Common myeloid progenitor, CD34-positive (primary cell): ENCODE data around the gene FGD3.

Experiments
- CTCF ChIA-PET: fragments of 350-600 bp; sonication (Branson Sonifier 250); formaldehyde crosslinking; loops from one replicate; lab custom pipeline; 2021; ENCODE audit warnings: antibody characterized with exemption; lab: Charles Lee
- POLR2A ChIA-PET: fragments of 350-600 bp; sonication (Branson Sonifier 250); formaldehyde crosslinking; loops from one replicate; lab custom pipeline; 2021; ENCODE audit warnings: antibody characterized with exemption; lab: Charles Lee
- DNase-seq, 3 donors: peaks; one replicate each; pipeline versions ENCODE4 v3.0.0 to v3.0.0-alpha.2; 2013
- H3K27ac ChIP-seq, 2 experiments: 1 replicate in 1 of 2; 2 replicates in 1 of 2; pipeline ENCODE4 v1.7.0; 2013; ENCODE audit warnings: inconsistent platforms in 2 of 2, low read length in 2 of 2, mild to moderate bottlenecking in 2 of 2, low read depth in 1 of 2, moderate library complexity in 1 of 2; ENCODE audit not compliant: severe bottlenecking in 2 of 2, insufficient read depth in 1 of 2, poor library complexity in 1 of 2
- H3K27me3 ChIP-seq, 5 experiments: replicated peaks in 2 of 5; 1 replicate in 3 of 5; 2 replicates in 2 of 5; pipeline versions ENCODE4 v1.6.1 to v1.7.0; 2013; ENCODE audit warnings: low read length in 4 of 5, mild to moderate bottlenecking in 2 of 5, moderate library complexity in 2 of 5, inconsistent platforms in 1 of 5; ENCODE audit not compliant: insufficient read depth in 5 of 5, control insufficient read depth in 4 of 5
- H3K36me3 ChIP-seq, 4 experiments: 1 replicate in 2 of 4; 2 replicates in 2 of 4; pipeline versions ENCODE4 v1.6.1 to v1.7.0; 2013; ENCODE audit warnings: low read length in 3 of 4, control low read depth in 1 of 4, mild to moderate bottlenecking in 1 of 4; ENCODE audit not compliant: control insufficient read depth in 4 of 4, insufficient read depth in 4 of 4
- H3K4me1 ChIP-seq, 4 experiments: 1 replicate in 3 of 4; 2 replicates in 1 of 4; pipeline versions ENCODE4 v1.6.1 to v1.7.1; 2013; ENCODE audit warnings: low read length in 3 of 4, mild to moderate bottlenecking in 3 of 4, control low read depth in 1 of 4, inconsistent platforms in 1 of 4, moderate library complexity in 1 of 4; ENCODE audit not compliant: control insufficient read depth in 4 of 4, insufficient read depth in 4 of 4; ENCODE audit errors: control extremely low read depth in 1 of 4
- H3K4me3 ChIP-seq, 7 experiments: 1 replicate in 4 of 7; 2 replicates in 3 of 7; pipeline versions ENCODE4 v1.5.1 to v1.7.0; 2013; ENCODE audit warnings: mild to moderate bottlenecking in 7 of 7, low read length in 6 of 7, moderate library complexity in 6 of 7, inconsistent platforms in 2 of 7, low read depth in 2 of 7, control low read depth in 1 of 7; ENCODE audit not compliant: insufficient read depth in 4 of 7, control insufficient read depth in 1 of 7; ENCODE audit errors: extremely low read depth in 1 of 7
- H3K9me3 ChIP-seq, 5 experiments: 1 replicate in 4 of 5; 2 replicates in 1 of 5; pipeline versions ENCODE4 v1.6.1 to v1.7.1; 2013; ENCODE audit warnings: low read length in 4 of 5, mild to moderate bottlenecking in 2 of 5, inconsistent platforms in 1 of 5, low read depth in 1 of 5, moderate library complexity in 1 of 5; ENCODE audit not compliant: control insufficient read depth in 4 of 5, insufficient read depth in 2 of 5; ENCODE audit errors: control extremely low read depth in 1 of 5
- WGBS: methylation state at CpG from one replicate; pipeline ENCODE4 v1.1.5; 2013; ENCODE audit not compliant: insufficient coverage; 5-methylcytosine and 5-hydroxymethylcytosine counted together

The FGD3 gene

DNA sequence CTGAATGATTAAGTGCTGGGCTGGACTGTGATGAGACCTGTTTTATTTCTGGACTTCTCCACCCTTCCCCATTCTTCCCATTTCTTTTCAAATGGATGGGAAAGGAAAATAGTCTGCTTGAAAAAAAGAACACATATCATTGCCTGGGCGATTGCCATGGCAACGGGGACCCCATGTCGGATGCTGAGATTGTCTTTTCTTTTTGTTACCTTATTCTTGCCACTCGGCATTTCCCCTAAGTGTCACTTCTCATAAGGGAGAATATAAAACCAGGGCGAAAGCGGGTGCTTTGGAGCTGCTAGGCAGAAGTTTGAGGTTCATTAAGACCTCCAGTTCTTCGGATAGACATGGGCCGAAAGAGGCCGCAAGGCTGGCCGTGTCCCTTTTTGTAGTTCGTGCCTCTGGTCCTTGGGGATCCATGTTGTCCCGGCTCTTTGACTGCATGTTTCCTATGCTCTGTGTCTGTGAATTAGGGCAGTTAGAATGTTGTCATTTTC, 763 bp downstream of the FGD3 start:
- no peak overlapping the region for H3K27ac ChIP-seq
- peaks cover 0 to 3% (median 0%) of the 10 kb centered on the region in 5 experiments for H3K9me3 ChIP-seq
- peak overlapping the region in 4 of 7 experiments; percentile 67 to 82 (median 80) for H3K4me3 ChIP-seq
- peaks cover 0 to 14% (median 10%) of the 10 kb centered on the region in 4 experiments for H3K4me1 ChIP-seq
- H3K36me3 ChIP-seq: no peaks in the 10 kb centered on the region
- POLR2A ChIA-PET: interaction anchor here (0.5 kb wide), 1 partner anchor 55 kb away, joined by 3 read pairs; no protein-coding TSS in a partner anchor
- DNase-seq: no peak
- CTCF ChIA-PET: no interaction called here
- peaks cover 0 to 22% (median 6%) of the 10 kb centered on the region in 5 experiments for H3K27me3 ChIP-seq
- WGBS: 92% methylated on average over 12 of the region's 12 CpGs

DNA sequence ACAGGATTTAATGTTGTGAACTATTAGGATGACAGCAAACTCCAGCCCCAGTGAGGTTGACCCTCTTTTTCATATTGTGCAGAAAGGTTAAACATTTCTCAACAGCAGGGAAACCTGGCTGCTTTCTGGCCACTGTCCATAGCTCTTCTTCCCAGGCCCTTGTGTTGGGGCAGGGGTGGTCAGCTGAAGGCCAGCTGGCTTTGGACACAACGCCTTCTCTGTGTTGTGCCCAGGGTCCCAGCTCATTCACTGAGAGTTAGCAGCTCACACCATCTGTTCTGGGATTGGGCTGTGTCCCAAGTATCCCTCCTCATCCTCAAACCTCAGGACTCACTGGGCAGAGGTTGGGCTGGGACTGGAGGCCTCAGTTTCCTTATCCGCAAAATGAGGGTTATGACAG, 1.3 kb downstream of the FGD3 start:
- Histone ChIP-seq H3K9me3 (peaks cover 0 to 3% (median 0%) of the 10 kb centered on the region in 5 experiments), H3K4me3 (no peak overlapping the region), H3K36me3 (no peaks in the 10 kb centered on the region), H3K27ac (no peak overlapping the region), H3K27me3 (peaks cover 0 to 22% (median 6%) of the 10 kb centered on the region in 5 experiments), H3K4me1 (peaks cover 0 to 15% (median 11%) of the 10 kb centered on the region in 4 experiments)
- ChIA-PET POLR2A (no interaction called here), CTCF (interaction anchor here (1.0 kb wide), 1 partner anchor 20 kb away, joined by 3 read pairs; no protein-coding TSS in a partner anchor)
- 100% methylated on average over 1 of the region's 2 CpGs for WGBS
- DNase-seq: no peak

DNA sequence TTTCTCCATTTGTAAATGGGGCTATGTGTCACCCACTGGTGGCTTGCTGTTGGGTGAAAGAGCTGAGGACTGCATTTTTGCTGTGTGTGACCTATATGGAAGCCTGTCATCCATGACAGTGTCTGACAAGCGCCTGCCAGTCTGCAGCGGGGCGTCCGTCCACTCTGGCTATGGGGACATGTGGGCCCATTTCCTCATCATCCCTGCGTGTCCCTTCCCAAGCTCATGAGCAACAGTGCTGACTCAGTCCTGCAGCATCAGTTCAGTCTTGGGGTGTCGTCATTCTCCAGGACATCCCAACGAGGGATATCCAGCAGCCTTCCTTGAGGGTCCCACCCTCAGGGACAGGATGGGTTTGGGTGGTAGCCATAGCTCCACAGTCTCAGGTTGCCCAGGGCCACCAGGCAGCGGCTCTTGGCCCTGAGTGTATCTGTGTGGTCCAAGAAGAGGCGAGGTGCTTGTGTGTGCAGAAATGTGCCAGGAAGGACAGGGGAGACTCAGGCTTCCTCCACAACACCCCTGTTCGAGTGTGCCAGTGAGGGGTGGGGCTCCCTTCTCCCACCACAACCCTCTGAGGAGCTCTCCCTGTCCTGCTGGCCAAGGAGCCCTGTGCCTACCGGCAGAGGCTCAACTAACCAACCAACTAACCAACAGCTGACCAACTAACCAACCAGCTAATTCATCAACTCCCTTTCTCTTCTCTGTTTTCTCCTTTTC, 2.1 kb downstream of the FGD3 start:
- 84% methylated on average over 10 of the region's 11 CpGs for WGBS
- Histone ChIP-seq H3K9me3 (peaks cover 0 to 3% (median 0%) of the 10 kb centered on the region in 5 experiments), H3K27ac (no peak overlapping the region), H3K4me3 (no peak overlapping the region), H3K27me3 (peaks cover 0 to 22% (median 6%) of the 10 kb centered on the region in 5 experiments), H3K4me1 (peaks cover 4 to 23% (median 19%) of the 10 kb centered on the region in 4 experiments), H3K36me3 (no peaks in the 10 kb centered on the region)
- no peak for DNase-seq
- ChIA-PET CTCF (interaction anchor here (1.0 kb wide), 1 partner anchor 19 kb away, joined by 3 read pairs; no protein-coding TSS in a partner anchor), POLR2A (no interaction called here)

DNA sequence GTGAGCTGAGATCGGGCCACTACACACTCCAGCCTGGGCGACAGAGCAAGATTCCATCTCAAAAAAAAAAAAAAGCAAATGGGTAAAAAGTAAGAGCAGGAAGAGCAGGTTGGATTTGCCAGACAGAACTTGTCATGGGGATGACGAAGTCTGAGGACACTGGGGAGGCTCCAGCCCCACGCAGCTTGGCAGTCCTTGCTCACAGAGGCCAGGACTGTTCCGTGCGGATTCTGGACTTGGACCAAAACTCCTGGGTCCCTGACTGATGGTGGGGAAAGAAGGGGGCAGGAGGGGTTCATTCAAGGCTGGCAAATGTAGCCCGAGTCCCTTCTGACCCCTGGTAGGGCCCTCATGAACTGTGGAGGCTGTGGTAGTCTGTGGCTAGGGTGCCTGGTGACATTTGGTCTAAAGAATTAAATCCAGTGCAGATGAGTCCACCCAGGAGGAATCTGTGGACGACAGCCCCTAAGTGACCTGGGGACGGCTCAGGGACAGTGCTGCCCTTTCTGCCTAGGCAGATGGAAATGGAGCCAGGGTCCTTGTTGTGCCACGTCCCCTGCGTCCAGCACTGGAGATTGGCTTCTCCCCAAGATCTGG, 3.1 kb downstream of the FGD3 start:
- no peaks in the 10 kb centered on the region for H3K36me3 ChIP-seq
- peaks cover 4 to 28% (median 24%) of the 10 kb centered on the region in 4 experiments for H3K4me1 ChIP-seq
- peaks cover 0 to 3% (median 0%) of the 10 kb centered on the region in 5 experiments for H3K9me3 ChIP-seq
- ChIA-PET POLR2A (no interaction called here), CTCF (no interaction called here)
- peaks cover 0 to 22% (median 6%) of the 10 kb centered on the region in 5 experiments for H3K27me3 ChIP-seq
- DNase-seq: no peak
- no peak overlapping the region for H3K4me3 ChIP-seq
- H3K27ac ChIP-seq: no peak overlapping the region
- 97% methylated on average over 7 of the region's 11 CpGs for WGBS

DNA sequence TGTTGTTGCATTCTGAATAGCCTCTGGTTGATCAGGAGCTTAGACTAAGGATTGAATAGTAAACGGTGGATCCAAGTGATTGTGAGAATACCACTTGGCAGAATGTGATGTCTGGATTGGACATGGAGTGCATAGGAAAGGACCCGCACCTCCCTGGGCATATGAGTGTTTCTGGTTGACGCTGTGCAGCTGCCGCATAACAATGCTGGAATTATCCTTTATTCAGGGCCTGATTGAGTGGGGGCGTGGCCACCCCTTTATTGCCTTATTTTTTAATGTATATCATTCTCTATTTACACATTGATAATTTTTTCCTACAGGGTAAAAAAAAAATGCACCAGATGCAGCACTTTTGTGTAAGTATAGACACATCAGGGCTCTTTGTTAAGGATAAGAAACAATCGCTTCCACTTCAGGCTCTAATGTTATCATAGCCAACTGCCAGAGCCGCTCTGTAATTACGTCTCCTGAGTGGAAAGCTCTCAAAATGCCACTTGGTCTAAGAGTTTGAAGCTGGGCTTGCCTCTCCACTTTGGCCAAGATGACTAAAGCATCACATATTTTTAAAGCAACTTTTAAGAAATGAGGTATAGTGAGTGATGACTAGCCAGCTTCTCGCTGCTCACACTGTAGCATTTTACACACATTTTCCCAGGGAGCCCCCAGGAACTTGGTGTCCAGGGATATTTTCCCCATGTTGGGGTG, 5.7 kb downstream of the FGD3 start:
- H3K27ac ChIP-seq: no peak overlapping the region
- no peak overlapping the region for H3K4me3 ChIP-seq
- peaks cover 4 to 18% (median 14%) of the 10 kb centered on the region in 4 experiments for H3K4me1 ChIP-seq
- H3K27me3 ChIP-seq: peaks cover 0 to 12% (median 2%) of the 10 kb centered on the region in 5 experiments
- WGBS: 100% methylated on average over 5 of the region's 9 CpGs
- H3K9me3 ChIP-seq: no peaks in the 10 kb centered on the region
- POLR2A ChIA-PET: interaction anchor here (0.7 kb wide), 1 partner anchor 144 kb away, joined by 3 read pairs; no protein-coding TSS in a partner anchor
- CTCF ChIA-PET: interaction anchor here (0.6 to 1.9 kb wide), 2 partner anchors 31 to 399 kb away, joined by 3 to 4 read pairs; no protein-coding TSS in a partner anchor
- H3K36me3 ChIP-seq: no peaks in the 10 kb centered on the region
- DNase-seq: no peak

DNA sequence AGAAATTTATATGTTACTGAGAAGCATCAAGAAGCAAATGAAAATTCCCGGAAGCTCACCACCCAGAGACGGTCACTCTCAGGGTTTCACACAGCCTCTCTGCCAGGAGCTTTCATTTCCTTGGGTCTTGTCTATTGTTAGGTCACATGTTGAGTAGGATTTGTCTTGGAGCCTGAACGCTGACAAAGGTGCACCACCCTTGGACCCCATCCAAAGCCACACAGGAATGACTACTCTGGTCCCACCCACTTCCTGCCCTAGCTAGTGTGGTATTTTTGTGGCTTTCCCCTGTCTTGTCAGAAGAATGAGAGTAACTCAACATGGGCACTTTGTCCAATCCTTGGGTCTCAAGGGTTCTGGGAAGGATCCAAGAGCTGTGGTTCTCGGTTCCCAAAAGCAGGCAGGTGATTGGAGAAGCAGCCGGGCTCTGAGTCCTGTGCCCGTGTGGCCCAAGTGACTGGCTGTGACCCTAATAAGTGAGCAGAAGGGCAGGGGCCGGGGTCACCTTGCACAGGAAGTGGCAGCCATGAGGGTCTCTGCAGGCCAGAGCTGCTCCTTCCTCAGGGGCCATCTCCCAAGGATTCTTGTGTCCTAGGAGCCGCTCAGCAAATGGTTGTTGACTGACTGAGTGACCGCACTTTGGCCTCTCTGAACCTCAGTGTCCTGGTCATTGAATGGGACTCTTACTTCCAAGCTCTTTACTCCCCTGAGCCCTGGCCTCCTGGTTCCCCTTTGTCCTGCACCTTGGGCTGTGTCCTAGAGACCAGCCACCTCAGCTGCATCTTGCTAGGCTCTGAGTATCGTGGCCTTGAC, 6.9 kb downstream of the FGD3 start:
- ChIA-PET POLR2A (no interaction called here), CTCF (interaction anchor here (0.7 to 1.9 kb wide), 7 partner anchors 9 to 348 kb away, joined by 3 to 8 read pairs (median 3); no protein-coding TSS in a partner anchor)
- Histone ChIP-seq H3K9me3 (no peaks in the 10 kb centered on the region), H3K4me1 (peaks cover 4 to 18% (median 14%) of the 10 kb centered on the region in 4 experiments), H3K27me3 (peaks cover 0 to 1% (median 0%) of the 10 kb centered on the region in 5 experiments), H3K4me3 (peak overlapping the region in 2 of 7 experiments; percentile 32 to 38), H3K36me3 (no peaks in the 10 kb centered on the region), H3K27ac (no peak overlapping the region)
- DNase-seq: peak; percentile 36 to 71 (median 65)
- 44% methylated on average over 9 of the region's 10 CpGs for WGBS
